ENCODE measurements around the gene MPZL1. TPM values are rescaled to one million over a fixed set of nuclear protein-coding genes. Genes with fewer than 3 reads are reported as not detected.

The MPZL1 gene
- total RNA-seq, 1 experiment from 2014 or later, result 273 TPM

DNA sequence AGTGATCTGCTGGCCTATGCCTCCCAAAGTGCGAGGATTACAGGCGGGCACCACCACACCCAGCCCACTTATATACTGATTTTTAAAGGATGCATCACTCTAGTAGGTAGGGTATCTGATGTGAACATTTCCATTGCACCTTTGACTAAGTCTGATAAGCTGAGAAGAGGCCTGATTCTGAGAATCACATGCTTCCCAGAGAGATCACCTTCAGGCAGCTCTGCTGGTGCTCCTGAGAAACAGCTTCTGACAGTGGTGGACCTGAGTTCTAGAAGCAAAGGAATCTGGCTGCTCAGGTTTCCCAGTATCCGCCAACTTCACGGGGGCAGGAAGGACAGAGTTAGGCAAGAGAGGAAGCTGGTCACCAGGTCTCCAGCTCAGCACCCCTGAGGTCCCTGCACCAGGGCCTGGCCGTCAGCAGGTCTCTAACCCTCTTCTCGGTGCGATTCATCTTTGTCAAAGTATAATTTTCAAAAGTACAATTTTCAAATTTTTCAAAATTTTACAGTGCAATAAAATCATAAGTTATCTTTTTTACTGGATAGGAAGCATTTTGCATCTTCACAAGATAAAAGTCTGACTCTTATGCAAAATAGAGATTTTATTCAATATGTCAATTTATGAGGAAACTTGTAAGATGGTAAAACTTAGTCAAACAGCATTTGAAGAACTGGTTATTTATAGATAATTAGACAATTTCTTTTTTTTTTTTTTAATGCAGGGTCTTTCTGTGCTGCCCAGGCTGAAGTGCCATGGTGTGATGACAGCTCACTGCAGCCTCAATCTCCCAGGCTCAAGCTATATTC, 25.8 kb upstream of the MPZL1 start:
- ChIA-PET POLR2A (no interaction called here), CTCF (no interaction called here)
- Mint-ChIP-seq H3K4me1 (ENCODE audit: low read depth, unreplicated experiment) (no peaks in the 10 kb centered on the region), H3K27me3 (ENCODE audit: insufficient read depth, unreplicated experiment) (no peaks in the 10 kb centered on the region), H3K4me3 (ENCODE audit: unreplicated experiment) (no peak overlapping the region), H3K9me3 (ENCODE audit: unreplicated experiment) (no peaks in the 10 kb centered on the region), H3K36me3 (ENCODE audit: insufficient read depth, unreplicated experiment) (peaks cover 7% of the 10 kb centered on the region), H3K27ac (ENCODE audit: unreplicated experiment) (no peak overlapping the region)
- DNase-seq, result no peak
- TF ChIP-seq CTCF (IDR thresholded peaks at IDR 0.05; ENCODE audit: insufficient read depth in 1 of 2, low read depth in 1 of 2, low read length in 1 of 2, severe bottlenecking in 1 of 2, unreplicated experiment in 1 of 2), result no peak
- no TSS peak for BruUV-seq (replicated peaks)
- Histone ChIP-seq H3K4me3 (ENCODE audit: low read depth, low read length) (no peak overlapping the region), H3K36me3 (ENCODE audit: control insufficient read depth, insufficient read depth, low read length) (no peaks in the 10 kb centered on the region), H3K9me3 (no peaks in the 10 kb centered on the region), H3K4me1 (no peaks in the 10 kb centered on the region), H3K27me3 (replicated peaks; ENCODE audit: control insufficient read depth, insufficient read depth, low read length) (no peaks in the 10 kb centered on the region)
- intact Hi-C loops (cut with micrococcal nuclease; ENCODE audit: unreplicated experiment), result no loop called here

- no peaks in the 10 kb centered on the region for H3K27me3 ChIP-seq (replicated peaks; ENCODE audit: control insufficient read depth, insufficient read depth, low read length)
- intact Hi-C loops (cut with micrococcal nuclease; ENCODE audit: unreplicated experiment), result no loop called here
- no peaks in the 10 kb centered on the region for H3K27me3 Mint-ChIP-seq (ENCODE audit: insufficient read depth, unreplicated experiment)
- no TSS peak for BruUV-seq (replicated peaks)
- no peaks in the 10 kb centered on the region for H3K4me1 ChIP-seq
- no peaks in the 10 kb centered on the region for H3K4me1 Mint-ChIP-seq (ENCODE audit: low read depth, unreplicated experiment)
- H3K36me3 Mint-ChIP-seq (ENCODE audit: insufficient read depth, unreplicated experiment), result peaks cover 7% of the 10 kb centered on the region
- ChIA-PET CTCF (no interaction called here), POLR2A (no interaction called here)
- no peaks in the 10 kb centered on the region for H3K9me3 ChIP-seq
- no peaks in the 10 kb centered on the region for H3K36me3 ChIP-seq (ENCODE audit: control insufficient read depth, insufficient read depth, low read length)
- H3K4me3 ChIP-seq (ENCODE audit: low read depth, low read length), result no peak overlapping the region
- H3K9me3 Mint-ChIP-seq (ENCODE audit: unreplicated experiment), result no peaks in the 10 kb centered on the region
- DNase-seq, result no peak
- H3K27ac Mint-ChIP-seq (ENCODE audit: unreplicated experiment), result no peak overlapping the region
- H3K4me3 Mint-ChIP-seq (ENCODE audit: unreplicated experiment), result no peak overlapping the region
- no peak for TF ChIP-seq CTCF (IDR thresholded peaks at IDR 0.05; ENCODE audit: insufficient read depth in 1 of 2, low read depth in 1 of 2, low read length in 1 of 2, severe bottlenecking in 1 of 2, unreplicated experiment in 1 of 2)
Measured at GRCh38 chr1:167697667-167698141, 24.1 kb upstream of the MPZL1 start.

GRCh38 chr1:167698313-167698712, 23.5 kb upstream of the MPZL1 start:
- H3K36me3 Mint-ChIP-seq (ENCODE audit: insufficient read depth, unreplicated experiment), result peaks cover 7% of the 10 kb centered on the region
- no peak overlapping the region for H3K4me3 Mint-ChIP-seq (ENCODE audit: unreplicated experiment)
- no peak for TF ChIP-seq CTCF (IDR thresholded peaks at IDR 0.05; ENCODE audit: insufficient read depth in 1 of 2, low read depth in 1 of 2, low read length in 1 of 2, severe bottlenecking in 1 of 2, unreplicated experiment in 1 of 2)
- H3K4me1 ChIP-seq, result no peaks in the 10 kb centered on the region
- CTCF ChIA-PET, result no interaction called here
- H3K9me3 Mint-ChIP-seq (ENCODE audit: unreplicated experiment), result no peaks in the 10 kb centered on the region
- no peak overlapping the region for H3K27ac Mint-ChIP-seq (ENCODE audit: unreplicated experiment)
- no peaks in the 10 kb centered on the region for H3K36me3 ChIP-seq (ENCODE audit: control insufficient read depth, insufficient read depth, low read length)
- POLR2A ChIA-PET, result no interaction called here
- H3K9me3 ChIP-seq, result no peaks in the 10 kb centered on the region
- intact Hi-C loops (cut with micrococcal nuclease; ENCODE audit: unreplicated experiment), result no loop called here
- H3K4me1 Mint-ChIP-seq (ENCODE audit: low read depth, unreplicated experiment), result no peaks in the 10 kb centered on the region
- peaks cover 2% of the 10 kb centered on the region for H3K27me3 Mint-ChIP-seq (ENCODE audit: insufficient read depth, unreplicated experiment)
- no TSS peak for BruUV-seq (replicated peaks)
- DNase-seq, result no peak
- no peaks in the 10 kb centered on the region for H3K27me3 ChIP-seq (replicated peaks; ENCODE audit: control insufficient read depth, insufficient read depth, low read length)
- no peak overlapping the region for H3K4me3 ChIP-seq (ENCODE audit: low read depth, low read length)
